GOT3 (cell line): ENCODE results near the gene VPS8.
"Not testable (repeated sequence)": the region's sequence is repeated elsewhere in the genome, so short reads cannot be mapped to it uniquely, and the experiment has no call there.

Experiments used
- DNase-seq: peaks from one replicate; lab custom pipeline; 2025; ENCODE audit warnings: mixed read lengths; lab: John Stamatoyannopoulos, UW

The VPS8 gene

GRCh38 chr3:184982076-184982475, 170.1 kb downstream of the VPS8 start:
- no peak for DNase-seq

GRCh38 chr3:184985586-184985985, 173.6 kb downstream of the VPS8 start:
- DNase-seq: no peak

- DNase-seq: no peak
These were observed 174.5 kb downstream of the VPS8 start for GRCh38 chr3:184986366-184986889.

GRCh38 chr3:184993394-184993793, 181.4 kb downstream of the VPS8 start:
- DNase-seq: no peak

- not testable (repeated sequence) for DNase-seq
These were observed 191.9 kb downstream of the VPS8 start for GRCh38 chr3:185003876-185004275.

GRCh38 chr3:185009650-185010049, 197.7 kb downstream of the VPS8 start:
- no peak for DNase-seq

- not testable (repeated sequence) for DNase-seq
These were observed 205.6 kb downstream of the VPS8 start for GRCh38 chr3:185017584-185017983.

- not testable (repeated sequence) for DNase-seq
These were observed 206.0 kb downstream of the VPS8 start for GRCh38 chr3:185017996-185018395.

GRCh38 chr3:185021256-185021655, 209.3 kb downstream of the VPS8 start:
- DNase-seq: no peak

GRCh38 chr3:185024406-185024805, 212.4 kb downstream of the VPS8 start:
- DNase-seq: no peak

GRCh38 chr3:185024966-185025365, 213.0 kb downstream of the VPS8 start:
- no peak for DNase-seq

GRCh38 chr3:185028121-185028520, 216.2 kb downstream of the VPS8 start:
- DNase-seq: no peak

- DNase-seq: no peak
These were observed 217.1 kb downstream of the VPS8 start for GRCh38 chr3:185029086-185029485.

- no peak for DNase-seq
These were observed 218.4 kb downstream of the VPS8 start for GRCh38 chr3:185030399-185030798.

GRCh38 chr3:185030951-185031350, 219.0 kb downstream of the VPS8 start:
- no peak for DNase-seq

- no peak for DNase-seq
These were observed 225.8 kb downstream of the VPS8 start for GRCh38 chr3:185037801-185038200.

GRCh38 chr3:185040425-185040824, 228.5 kb downstream of the VPS8 start:
- DNase-seq: no peak

- no peak for DNase-seq
These were observed 229.6 kb downstream of the VPS8 start for GRCh38 chr3:185041540-185041939.

GRCh38 chr3:185042312-185043050, 230.5 kb downstream of the VPS8 start:
- no peak for DNase-seq

- no peak for DNase-seq
These were observed 234.2 kb downstream of the VPS8 start for GRCh38 chr3:185046164-185046515.

GRCh38 chr3:185046603-185047002, 234.6 kb downstream of the VPS8 start:
- no peak for DNase-seq

GRCh38 chr3:185049710-185050109, 237.7 kb downstream of the VPS8 start:
- no peak for DNase-seq

GRCh38 chr3:185051801-185052200, 239.8 kb downstream of the VPS8 start:
- DNase-seq: no peak

- DNase-seq: no peak
These were observed 240.7 kb downstream of the VPS8 start for GRCh38 chr3:185052631-185053030.
